Lung (tissue), 12 donors: ENCODE measurements around the gene ARHGAP32. TPM values are rescaled to one million over a fixed set of nuclear protein-coding genes. Genes with fewer than 3 reads are reported as not detected.

Experiments used
- ATAC-seq: fragments of 200-7000 bp; cut with Tn5 transposase; one replicate; pipeline ENCODE4 v1.9.1; 2020; ENCODE audit warnings: moderate number of reproducible peaks; ENCODE audit not compliant: insufficient read depth, low FRiP score
- DNase-seq, 3 donors: peaks; one replicate each; pipeline ENCODE4 v3.0.0-alpha.2; 2013 to 2017
- H3K27ac ChIP-seq, 2 donors: one replicate each; pipeline ENCODE4 v1.5.1; 2013; ENCODE audit warnings: mild to moderate bottlenecking in 2 of 2, moderate library complexity in 2 of 2, control low read depth in 1 of 2, inconsistent platforms in 1 of 2, low read depth in 1 of 2, low read length in 1 of 2
- H3K27me3 ChIP-seq, 3 donors: one replicate each; pipeline ENCODE4 v1.5.1; 2013; ENCODE audit warnings: low read length in 2 of 3; ENCODE audit not compliant: control insufficient read depth in 3 of 3, insufficient read depth in 3 of 3
- H3K36me3 ChIP-seq, 4 donors: one replicate each; pipeline ENCODE4 v1.5.1; 2013; ENCODE audit warnings: low read length in 4 of 4, mild to moderate bottlenecking in 1 of 4, moderate library complexity in 1 of 4; ENCODE audit not compliant: control insufficient read depth in 4 of 4, insufficient read depth in 4 of 4
- H3K4me1 ChIP-seq, 5 donors: one replicate each; pipeline ENCODE4 v1.5.1; 2013; ENCODE audit warnings: low read length in 5 of 5, mild to moderate bottlenecking in 2 of 5, moderate library complexity in 1 of 5; ENCODE audit not compliant: control insufficient read depth in 5 of 5, insufficient read depth in 5 of 5
- H3K4me3 ChIP-seq: one replicate; pipeline ENCODE4 v1.5.1; 2013; ENCODE audit warnings: mild to moderate bottlenecking, control low read depth, moderate library complexity
- H3K9ac ChIP-seq, 2 donors: one replicate each; pipeline ENCODE4 v1.5.1; 2013; ENCODE audit warnings: low read length in 2 of 2, control low read depth in 1 of 2; ENCODE audit not compliant: insufficient read depth in 1 of 2
- H3K9me3 ChIP-seq, 4 donors: one replicate each; pipeline ENCODE4 v1.5.1; 2013; ENCODE audit warnings: low read length in 3 of 4, mild to moderate bottlenecking in 1 of 4, moderate library complexity in 1 of 4; ENCODE audit not compliant: control insufficient read depth in 4 of 4, insufficient read depth in 3 of 4
- WGBS, 2 donors: extraction: QIAGEN DNeasy Blood & Tissue Kit; methylation state at CpG; one replicate each; pipeline ENCODE4 v1.1.7; 2013; 5-methylcytosine and 5-hydroxymethylcytosine counted together
- polyA plus RNA-seq, 2 donors: library from polyadenylated mRNA; stranded (reverse); fragments of 200-250 nt; gene quantifications; one replicate each; pipeline ENCODE4 v1.2.1, GENCODE V29; 2013
- total RNA-seq, 2 donors: library from RNA; depleted of rRNA in 1 of 2; stranded (reverse); fragments of >200 nt in 1 of 2; gene quantifications; one replicate each; pipeline ENCODE4 v1.2.1, GENCODE V29; 2014 to 2021
- TF ChIP-seq, protein P1 (sequence below): IDR thresholded peaks from 2 replicates; pipeline ENCODE4 v1.5.1; 2012; ENCODE audit warnings: mild to moderate bottlenecking; ENCODE audit errors: control extremely low read depth, extremely low read depth
- donor health status: control.
- donor health status: control.
- donor health status: Bipolar disorder and iron deficiency.
- donor health status: healthy.
- donor health status: DM: yes; HTN: yes; CAD: no.

Gene ARHGAP32
- total and polyA plus RNA-seq, 4 donors, result 4.1 to 28.4 (median 17.0) TPM

DNA sequence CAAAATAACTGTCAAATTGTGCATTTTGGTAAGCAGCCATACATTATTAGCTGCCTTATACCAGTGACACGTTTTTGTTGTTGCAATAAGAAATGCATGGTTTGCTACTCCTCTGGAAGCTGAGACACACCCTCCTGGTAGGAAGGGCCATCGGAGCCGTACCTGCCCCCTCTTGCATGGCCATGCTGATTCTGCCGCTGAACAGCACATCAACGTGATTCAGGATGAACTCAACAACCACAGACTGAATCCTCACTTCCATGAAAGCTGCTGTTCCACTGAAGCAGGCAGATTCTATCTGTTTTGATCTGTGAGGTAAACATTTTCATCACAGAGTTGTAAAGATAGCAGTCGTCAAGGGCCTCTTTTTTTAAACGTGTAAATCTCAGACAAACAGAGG lies 210.9 kb downstream of the ARHGAP32 start:
- peaks cover 6 to 25% (median 10%) of the 10 kb centered on the region in 4 donors for H3K36me3 ChIP-seq
- H3K4me1 ChIP-seq, result no peaks in the 10 kb centered on the region
- no peak overlapping the region for H3K27ac ChIP-seq
- no peak overlapping the region for H3K9ac ChIP-seq
- TF ChIP-seq, protein P1, sequence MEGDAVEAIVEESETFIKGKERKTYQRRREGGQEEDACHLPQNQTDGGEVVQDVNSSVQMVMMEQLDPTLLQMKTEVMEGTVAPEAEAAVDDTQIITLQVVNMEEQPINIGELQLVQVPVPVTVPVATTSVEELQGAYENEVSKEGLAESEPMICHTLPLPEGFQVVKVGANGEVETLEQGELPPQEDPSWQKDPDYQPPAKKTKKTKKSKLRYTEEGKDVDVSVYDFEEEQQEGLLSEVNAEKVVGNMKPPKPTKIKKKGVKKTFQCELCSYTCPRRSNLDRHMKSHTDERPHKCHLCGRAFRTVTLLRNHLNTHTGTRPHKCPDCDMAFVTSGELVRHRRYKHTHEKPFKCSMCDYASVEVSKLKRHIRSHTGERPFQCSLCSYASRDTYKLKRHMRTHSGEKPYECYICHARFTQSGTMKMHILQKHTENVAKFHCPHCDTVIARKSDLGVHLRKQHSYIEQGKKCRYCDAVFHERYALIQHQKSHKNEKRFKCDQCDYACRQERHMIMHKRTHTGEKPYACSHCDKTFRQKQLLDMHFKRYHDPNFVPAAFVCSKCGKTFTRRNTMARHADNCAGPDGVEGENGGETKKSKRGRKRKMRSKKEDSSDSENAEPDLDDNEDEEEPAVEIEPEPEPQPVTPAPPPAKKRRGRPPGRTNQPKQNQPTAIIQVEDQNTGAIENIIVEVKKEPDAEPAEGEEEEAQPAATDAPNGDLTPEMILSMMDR, result no peak
- ATAC-seq (no peak), DNase-seq (no peak)
- WGBS, 2 donors, result 81 to 82% methylated on average over 7 of the region's 7 CpGs
- H3K4me3 ChIP-seq, result no peak overlapping the region
- H3K9me3 ChIP-seq, result no peaks in the 10 kb centered on the region
- no peaks in the 10 kb centered on the region for H3K27me3 ChIP-seq

DNA sequence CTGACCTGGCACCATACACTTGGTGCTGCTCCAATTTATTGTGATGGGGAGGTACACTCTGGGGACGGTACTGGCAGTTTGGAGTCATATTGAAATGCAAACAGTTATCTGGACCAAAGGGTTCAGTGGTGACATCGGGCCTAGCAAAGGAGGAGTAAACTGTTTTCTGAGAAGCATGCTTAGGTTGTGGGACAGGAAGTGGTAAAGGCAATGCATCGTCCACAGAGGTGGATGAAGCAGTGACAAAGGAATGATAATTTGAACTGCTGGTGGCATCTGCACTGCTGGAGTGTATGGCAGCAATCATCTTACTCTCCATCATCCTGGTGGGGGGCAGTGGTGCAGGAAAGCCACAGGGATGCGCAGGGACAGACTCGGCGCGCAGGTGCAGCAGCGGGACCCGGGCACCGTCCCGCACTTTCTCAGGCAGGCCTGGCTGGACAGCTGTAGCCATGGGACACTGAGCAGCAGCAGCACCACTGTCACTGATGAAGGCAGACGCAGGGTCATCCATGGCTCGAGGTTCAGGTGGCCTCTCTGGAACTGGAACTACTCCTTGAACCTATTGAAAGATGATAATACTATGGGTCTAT lies 221.4 kb downstream of the ARHGAP32 start:
- Histone ChIP-seq H3K9ac (no peak overlapping the region), H3K36me3 (peaks cover 27 to 45% (median 32%) of the 10 kb centered on the region in 4 donors), H3K9me3 (no peaks in the 10 kb centered on the region), H3K4me1 (peaks cover 0 to under 1% (median 0%) of the 10 kb centered on the region in 5 donors), H3K4me3 (no peak overlapping the region), H3K27ac (no peak overlapping the region), H3K27me3 (no peaks in the 10 kb centered on the region)
- WGBS, 2 donors, result 93 to 94% methylated on average over 13 of the region's 13 CpGs
- TF ChIP-seq, protein P1, result no peak
- ATAC-seq (no peak), DNase-seq (no peak)

DNA sequence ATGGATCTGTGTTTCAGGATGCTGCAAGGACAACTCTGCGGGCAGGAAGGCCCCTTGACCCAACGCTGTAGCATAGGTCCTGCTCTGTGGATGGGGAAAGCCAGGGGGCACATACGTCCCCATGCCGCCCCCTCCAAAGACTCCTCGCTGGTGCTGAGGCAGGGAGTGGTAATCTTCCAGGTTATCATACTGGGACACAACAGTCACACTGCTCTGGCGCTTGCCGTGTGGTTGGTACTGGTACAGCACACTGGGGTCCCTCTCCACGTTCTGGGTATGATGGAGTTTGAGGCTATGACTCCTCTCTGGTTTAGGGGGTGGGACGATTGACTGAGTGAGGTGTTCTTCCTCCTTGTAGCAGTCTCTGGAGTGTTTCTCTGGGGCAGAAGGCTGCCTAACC lies 223.2 kb downstream of the ARHGAP32 start:
- Histone ChIP-seq H3K4me3 (no peak overlapping the region), H3K27ac (no peak overlapping the region), H3K9ac (no peak overlapping the region), H3K4me1 (peaks cover 0 to 6% (median 0%) of the 10 kb centered on the region in 5 donors), H3K27me3 (no peaks in the 10 kb centered on the region), H3K36me3 (peaks cover 20 to 38% (median 25%) of the 10 kb centered on the region in 4 donors), H3K9me3 (no peaks in the 10 kb centered on the region)
- ATAC-seq (no peak), DNase-seq (no peak)
- WGBS, 2 donors, result 94 to 95% methylated on average over 9 of the region's 9 CpGs
- TF ChIP-seq, protein P1, result no peak

DNA sequence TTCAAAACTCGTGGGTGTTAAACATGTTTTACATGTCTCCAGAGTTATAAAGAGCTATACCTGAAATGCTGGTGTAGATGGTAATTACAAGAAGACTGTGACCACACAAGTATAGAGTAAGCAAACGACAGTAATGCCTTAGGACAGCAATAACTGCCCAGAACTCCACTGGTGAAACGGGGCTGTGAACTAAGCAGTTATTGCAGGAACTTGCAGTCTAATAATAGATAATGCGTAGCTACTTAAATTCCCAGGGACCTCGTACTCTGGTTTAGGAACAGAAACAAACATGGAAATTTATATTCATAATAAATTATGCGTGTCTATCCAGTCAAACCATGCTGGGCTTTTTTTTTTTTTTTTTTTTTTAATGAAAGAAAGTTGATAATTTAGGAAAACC lies 224.5 kb downstream of the ARHGAP32 start:
- no peak overlapping the region for H3K4me3 ChIP-seq
- DNase-seq, result peak in 1 of 3 donors; percentile 18
- H3K9ac ChIP-seq, result no peak overlapping the region
- ATAC-seq, result no peak
- TF ChIP-seq, protein P1, result no peak
- H3K27me3 ChIP-seq, result no peaks in the 10 kb centered on the region
- peaks cover 0 to 6% (median 0%) of the 10 kb centered on the region in 5 donors for H3K4me1 ChIP-seq
- no peaks in the 10 kb centered on the region for H3K9me3 ChIP-seq
- peaks cover 9 to 25% (median 17%) of the 10 kb centered on the region in 4 donors for H3K36me3 ChIP-seq
- 81 to 82% methylated on average over 6 of the region's 6 CpGs for WGBS, 2 donors
- no peak overlapping the region for H3K27ac ChIP-seq
